Endothelial cell of umbilical vein (primary cell): ENCODE data around the gene SH2D6. TPM values are rescaled to one million over a fixed set of nuclear protein-coding genes. Genes with fewer than 3 reads are reported as not detected.
"Not testable (repeated sequence)": the region's sequence is repeated elsewhere in the genome, so short reads cannot be mapped to it uniquely, and the experiment has no call there.

Experiments
- BruUV-seq: library from RNA; stranded (reverse); fragments of 400-500 nt; replicated peaks from 2 replicates; lab custom pipeline; 2021; lab: Mats Ljungman, UMichigan
- CTCF ChIA-PET: fragments of 300-600, 350-600 bp; sonication (Branson Sonifier 250); formaldehyde crosslinking; loops from one replicate; lab custom pipeline; 2021; ENCODE audit warnings: antibody characterized with exemption, inconsistent platforms; lab: Charles Lee
- POLR2A ChIA-PET: fragments of 300-600, 350-600 bp; sonication (Branson Sonifier 250); formaldehyde crosslinking; loops from one replicate; lab custom pipeline; 2021; ENCODE audit warnings: antibody characterized with exemption, inconsistent platforms; lab: Charles Lee
- DNase-seq: peaks from one replicate; pipeline ENCODE4 v3.0.0-alpha.2; 2011; ENCODE audit warnings: low read depth, low spot score
- FAIRE-seq: peaks from 2 replicates; lab custom pipeline; 2011; peaks lifted over from hg19 to GRCh38; lab: Jason Lieb, UNC
- H2AFZ ChIP-seq: 2 replicates; pipeline ENCODE4 v1.6.0; 2012; ENCODE audit warnings: low read depth, low read length, control low read depth, inconsistent platforms
- H3K27ac ChIP-seq: 2 replicates; pipeline ENCODE4 v1.5.1; 2011; ENCODE audit warnings: low read depth, mild to moderate bottlenecking, control low read depth, low read length, moderate library complexity; ENCODE audit not compliant: insufficient read depth
- H3K27me3 ChIP-seq, 2 experiments: 2 replicates each; pipeline versions ENCODE4 v1.6.0 to v1.6.1; 2011; ENCODE audit warnings: low read length in 2 of 2, mixed read lengths in 1 of 2; ENCODE audit not compliant: control insufficient read depth in 2 of 2, insufficient read depth in 2 of 2
- H3K36me3 ChIP-seq, 2 experiments: 2 replicates in 1 of 2; 3 replicates in 1 of 2; pipeline ENCODE4 v1.5.1; 2011; ENCODE audit warnings: low read length in 2 of 2, mild to moderate bottlenecking in 1 of 2, moderate library complexity in 1 of 2; ENCODE audit not compliant: control insufficient read depth in 2 of 2, insufficient read depth in 2 of 2; ENCODE audit errors: extremely low read depth in 1 of 2
- H3K4me1 ChIP-seq: 3 replicates; pipeline ENCODE4 v1.5.1; 2011; ENCODE audit warnings: mild to moderate bottlenecking, low read length; ENCODE audit not compliant: control insufficient read depth, insufficient read depth; ENCODE audit errors: extremely low read depth
- H3K4me2 ChIP-seq: 2 replicates; pipeline ENCODE4 v1.6.1; 2011; ENCODE audit warnings: low read length, control low read depth, mixed read lengths; ENCODE audit not compliant: insufficient read depth
- H3K4me3 ChIP-seq, 3 experiments: fragments of 200-600 bp in 1 of 3; sonication (generic), shearing (Covaris generic) in 1 of 3; replicated peaks in 1 of 3; 2 replicates each; pipeline ENCODE4 v1.5.1; 2011 to 2016; ENCODE audit warnings: control low read depth in 3 of 3, low read length in 3 of 3, mild to moderate bottlenecking in 2 of 3, inconsistent platforms in 1 of 3, low read depth in 1 of 3, moderate library complexity in 1 of 3; ENCODE audit not compliant: insufficient read depth in 1 of 3
- H3K79me2 ChIP-seq: 2 replicates; pipeline ENCODE4 v1.6.0; 2012; ENCODE audit warnings: low read length, inconsistent platforms; ENCODE audit not compliant: control insufficient read depth, insufficient read depth
- H3K9ac ChIP-seq: replicated peaks from 2 replicates; pipeline ENCODE3; 2011; ENCODE audit warnings: low read length, control low read depth; ENCODE audit not compliant: insufficient read depth; ENCODE audit errors: extremely low read depth
- H3K9me1 ChIP-seq: replicated peaks from 3 replicates; pipeline ENCODE4 v1.6.0; 2011; ENCODE audit warnings: mild to moderate bottlenecking, low read length; ENCODE audit not compliant: control insufficient read depth, insufficient read depth; ENCODE audit errors: extremely low read depth
- H3K9me3 ChIP-seq: replicated peaks from 2 replicates; pipeline ENCODE4 v1.5.1; 2012; ENCODE audit warnings: low read length, inconsistent platforms; ENCODE audit not compliant: control insufficient read depth, insufficient read depth
- H4K20me1 ChIP-seq: replicated peaks from 2 replicates; pipeline ENCODE3; 2011; ENCODE audit warnings: mild to moderate bottlenecking, low read length; ENCODE audit not compliant: control insufficient read depth, insufficient read depth; ENCODE audit errors: extremely low read depth
- CTCF ChIP-seq, 2 donors: IDR thresholded peaks; 1 replicate in 1 of 2; 2 replicates in 1 of 2; pipeline ENCODE4 v1.5.1; 2011; ENCODE audit warnings: low read length in 2 of 2, mild to moderate bottlenecking in 2 of 2, moderate library complexity in 2 of 2, control low read depth in 1 of 2, inconsistent platforms in 1 of 2, low read depth in 1 of 2; ENCODE audit not compliant: insufficient read depth in 1 of 2; ENCODE audit errors: extremely low read depth in 1 of 2
- EZH2 ChIP-seq: IDR thresholded peaks from 2 replicates; pipeline ENCODE4 v1.6.1; 2012; ENCODE audit warnings: borderline replicate concordance, low read depth, mild to moderate bottlenecking, moderate library complexity, low read length, inconsistent platforms; ENCODE audit not compliant: severe bottlenecking
- FOS ChIP-seq: IDR thresholded peaks from 2 replicates; pipeline ENCODE4 v1.6.1; 2011; ENCODE audit warnings: mild to moderate bottlenecking, low read length, moderate library complexity, borderline replicate concordance; ENCODE audit not compliant: insufficient read depth
- GATA2 ChIP-seq: IDR thresholded peaks from 2 replicates; pipeline ENCODE4 v1.7.0; 2011; ENCODE audit warnings: low read depth, mild to moderate bottlenecking, moderate library complexity, mixed read lengths, low read length; ENCODE audit not compliant: insufficient read length, insufficient read depth
- JUN ChIP-seq: IDR thresholded peaks from 2 replicates; pipeline ENCODE4 v1.6.1; 2011; ENCODE audit warnings: borderline replicate concordance, low read depth; ENCODE audit not compliant: insufficient read length, insufficient read depth
- MAX ChIP-seq: IDR thresholded peaks from 2 replicates; pipeline ENCODE4 v1.6.1; 2011; ENCODE audit not compliant: insufficient read depth, insufficient read length
- MYC ChIP-seq: IDR thresholded peaks from one replicate; pipeline ENCODE4 v1.6.1; 2011; ENCODE audit warnings: mild to moderate bottlenecking, low read depth, low read length
- POLR2A ChIP-seq: IDR thresholded peaks from 2 replicates; pipeline ENCODE4 v1.6.1; 2012; ENCODE audit warnings: low read depth, mild to moderate bottlenecking, control low read depth, low read length
- POLR2AphosphoS5 ChIP-seq: IDR thresholded peaks from 2 replicates; pipeline ENCODE4 v1.6.1; 2012; ENCODE audit warnings: low read depth, mild to moderate bottlenecking, control low read depth, low read length, moderate library complexity; ENCODE audit not compliant: insufficient read depth
- dilution Hi-C: fragments of 300-500 bp; cut with MboI; formaldehyde crosslinking; loops from one replicate; pipeline ENCODE4 v1.15.0; 2019; ENCODE audit warnings: low sequenced_read_pairs; ENCODE audit not compliant: extremely low pct_ligation_motif_present
- intact Hi-C: fragments of 100-400 bp; cut with micrococcal nuclease; formaldehyde crosslinking; loops from one replicate; pipeline ENCODE4 v1.10.0; 2022
- polyA plus RNA-seq, 4 experiments: library from polyadenylated mRNA; depleted of rRNA in 3 of 4; stranded (reverse) in 3 of 4; unstranded in 1 of 4; fragments of >200 nt; gene quantifications; 2 replicates each; pipeline versions ENCODE4 v1.2.1 to v1.2.3, GENCODE V29; 2011 to 2012; ENCODE audit warnings: missing spikeins in 1 of 4
- total RNA-seq: library from RNA; stranded (reverse); gene quantifications from 2 replicates; pipeline ENCODE4 v1.2.3, GENCODE V29; 2021

The SH2D6 gene
- total and polyA plus RNA-seq, 2 donors (not counting 3 experiments of a cell fraction or from before 2014, with no cell fraction given), result 0.53 TPM; not detected in 1

GRCh38 chr2:85481818-85482777, 63.6 kb downstream of the SH2D6 start:
- Histone ChIP-seq H4K20me1 (no peaks in the 10 kb centered on the region), H3K4me1 (no peaks in the 10 kb centered on the region), H3K79me2 (no peaks in the 10 kb centered on the region), H3K4me3 (no peak overlapping the region), H3K9me1 (no peaks in the 10 kb centered on the region), H3K9me3 (no peaks in the 10 kb centered on the region), H3K9ac (no peak overlapping the region), H3K27ac (no peak overlapping the region), H3K27me3 (no peaks in the 10 kb centered on the region), H2AFZ (no peak overlapping the region), H3K4me2 (no peak overlapping the region), H3K36me3 (no peaks in the 10 kb centered on the region)
- no peak for DNase-seq
- dilution Hi-C loops (no loop called here), intact Hi-C loops (no loop called here)
- POLR2A ChIA-PET, result no interaction called here
- TF ChIP-seq MYC, result no peak
- TF ChIP-seq GATA2, result no peak
- TF ChIP-seq EZH2, result no peak
- no peak for TF ChIP-seq JUN
- no peak for TF ChIP-seq FOS
- no peak for TF ChIP-seq MAX
- no peak for TF ChIP-seq CTCF (IDR thresholded peaks at IDR 0.05; ENCODE audit: extremely low read depth in 1 of 2, insufficient read depth in 1 of 2, low read depth in 1 of 2, low read length in 2 of 2)
- TF ChIP-seq POLR2AphosphoS5, result no peak
- no peak for TF ChIP-seq POLR2A
- CTCF ChIA-PET, result interaction anchor here (0.6 kb wide), 1 partner anchor 30 kb away, joined by 4 read pairs; no protein-coding TSS in a partner anchor
- FAIRE-seq, result no peak
- no TSS peak for BruUV-seq

GRCh38 chr2:85484615-85485014, 66.1 kb downstream of the SH2D6 start:
- H3K79me2 ChIP-seq, CTCF ChIA-PET, dilution Hi-C loops: not testable (repeated sequence)

More at GRCh38 chr2:85484615-85485014, 66.1 kb downstream of the SH2D6 start:
- H2AFZ ChIP-seq, POLR2A ChIA-PET, H3K9me1 ChIP-seq, H3K4me2 ChIP-seq, H3K9ac ChIP-seq, H3K27me3 ChIP-seq, H4K20me1 ChIP-seq, H3K9me3 ChIP-seq, H3K27ac ChIP-seq, intact Hi-C loops, FAIRE-seq, H3K4me3 ChIP-seq, H3K4me1 ChIP-seq, H3K36me3 ChIP-seq, DNase-seq, BruUV-seq: not testable (repeated sequence)
